GM21786 (cell line): Measurements from ENCODE around the gene KIF13A.
"Not testable (repeated sequence)": the region's sequence is repeated elsewhere in the genome, so short reads cannot be mapped to it uniquely, and the experiment has no call there.

Experiments used
- ATAC-seq: cut with Tn5 transposase; IDR thresholded peaks from one replicate; pipeline ENCODE4 v1.9.1; 2021; ENCODE audit not compliant: unreplicated experiment

Gene KIF13A

GRCh38 chr6:17999425-17999824, 12.0 kb upstream of the KIF13A start:
- no peak for ATAC-seq

- no peak for ATAC-seq
Observed at GRCh38 chr6:17998442-17998841, 11.0 kb upstream of the KIF13A start.

GRCh38 chr6:17998003-17998402, 10.6 kb upstream of the KIF13A start:
- no peak for ATAC-seq

- no peak for ATAC-seq
Observed at GRCh38 chr6:17995414-17995813, 8.0 kb upstream of the KIF13A start.

GRCh38 chr6:17994019-17994418, 6.6 kb upstream of the KIF13A start:
- no peak for ATAC-seq

GRCh38 chr6:17988422-17988944, 1.0 kb upstream of the KIF13A start:
- ATAC-seq, result no peak

- ATAC-seq, result peak; percentile 83
Observed at GRCh38 chr6:17987697-17988421, 424 bp upstream of the KIF13A start.

GRCh38 chr6:17986656-17987446, 584 bp downstream of the KIF13A start:
- ATAC-seq, result peak; percentile 11

GRCh38 chr6:17985934-17986655, 1.3 kb downstream of the KIF13A start:
- ATAC-seq, result no peak

- ATAC-seq, result no peak
Observed at GRCh38 chr6:17984812-17985670, 2.4 kb downstream of the KIF13A start.

- no peak for ATAC-seq
Observed at GRCh38 chr6:17984399-17984798, 3.0 kb downstream of the KIF13A start.

GRCh38 chr6:17983730-17984129, 3.7 kb downstream of the KIF13A start:
- no peak for ATAC-seq

- ATAC-seq, result no peak
Observed at GRCh38 chr6:17980329-17980728, 7.1 kb downstream of the KIF13A start.

GRCh38 chr6:17979479-17979878, 8.0 kb downstream of the KIF13A start:
- no peak for ATAC-seq

- ATAC-seq, result not testable (repeated sequence)
Observed at GRCh38 chr6:17976258-17976657, 11.2 kb downstream of the KIF13A start.

GRCh38 chr6:17974570-17975368, 12.7 kb downstream of the KIF13A start:
- ATAC-seq, result no peak

GRCh38 chr6:17972978-17973622, 14.3 kb downstream of the KIF13A start:
- ATAC-seq, result no peak

- ATAC-seq, result no peak
Observed at GRCh38 chr6:17972074-17972952, 15.1 kb downstream of the KIF13A start.
